Breast epithelium (tissue), 3 donors: ENCODE data around the gene PELI2.

Experiments used
- POLR2A ChIP-seq: fragments of 450-650 bp; IDR thresholded peaks from one replicate; pipeline ENCODE4 v1.6.1; 2016; ENCODE audit warnings: antibody characterized with exemption, mild to moderate bottlenecking, moderate library complexity
- TF ChIP-seq, protein P1 (sequence below), 3 donors: fragments of 450-650 bp; IDR thresholded peaks; one replicate each; pipeline ENCODE4 v1.5.1; 2016 to 2017; ENCODE audit warnings: antibody characterized with exemption in 3 of 3, mild to moderate bottlenecking in 3 of 3, moderate library complexity in 3 of 3

GRCh38 chr14:56241461-56241860 lies 123.2 kb downstream of the PELI2 start:
- TF ChIP-seq, protein P1, sequence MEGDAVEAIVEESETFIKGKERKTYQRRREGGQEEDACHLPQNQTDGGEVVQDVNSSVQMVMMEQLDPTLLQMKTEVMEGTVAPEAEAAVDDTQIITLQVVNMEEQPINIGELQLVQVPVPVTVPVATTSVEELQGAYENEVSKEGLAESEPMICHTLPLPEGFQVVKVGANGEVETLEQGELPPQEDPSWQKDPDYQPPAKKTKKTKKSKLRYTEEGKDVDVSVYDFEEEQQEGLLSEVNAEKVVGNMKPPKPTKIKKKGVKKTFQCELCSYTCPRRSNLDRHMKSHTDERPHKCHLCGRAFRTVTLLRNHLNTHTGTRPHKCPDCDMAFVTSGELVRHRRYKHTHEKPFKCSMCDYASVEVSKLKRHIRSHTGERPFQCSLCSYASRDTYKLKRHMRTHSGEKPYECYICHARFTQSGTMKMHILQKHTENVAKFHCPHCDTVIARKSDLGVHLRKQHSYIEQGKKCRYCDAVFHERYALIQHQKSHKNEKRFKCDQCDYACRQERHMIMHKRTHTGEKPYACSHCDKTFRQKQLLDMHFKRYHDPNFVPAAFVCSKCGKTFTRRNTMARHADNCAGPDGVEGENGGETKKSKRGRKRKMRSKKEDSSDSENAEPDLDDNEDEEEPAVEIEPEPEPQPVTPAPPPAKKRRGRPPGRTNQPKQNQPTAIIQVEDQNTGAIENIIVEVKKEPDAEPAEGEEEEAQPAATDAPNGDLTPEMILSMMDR (IDR thresholded peaks at IDR 0.05), result no peak
- no peak for TF ChIP-seq POLR2A
